GM12891 (cell line): Measurements from ENCODE around the gene RNASE7.

Experiments
- POLR2A ChIP-seq: IDR thresholded peaks from 2 replicates; pipeline ENCODE4 v1.6.1; 2011; ENCODE audit warnings: low read depth, low read length, control low read depth
- POLR2AphosphoS5 ChIP-seq: IDR thresholded peaks from 2 replicates; pipeline ENCODE4 v1.6.1; 2011; ENCODE audit warnings: low read depth, low read length, control low read depth
- POU2F2 ChIP-seq: IDR thresholded peaks from 2 replicates; pipeline ENCODE4 v1.6.1; 2011; ENCODE audit warnings: low read depth, mild to moderate bottlenecking, control low read depth, low read length, moderate library complexity
- SPI1 ChIP-seq: IDR thresholded peaks from 2 replicates; pipeline ENCODE4 v1.6.1; 2011; ENCODE audit warnings: low read depth, low read length, control low read depth
- TAF1 ChIP-seq: IDR thresholded peaks from 2 replicates; pipeline ENCODE4 v1.6.1; 2011; ENCODE audit warnings: low read depth, low read length, control low read depth

DNA sequence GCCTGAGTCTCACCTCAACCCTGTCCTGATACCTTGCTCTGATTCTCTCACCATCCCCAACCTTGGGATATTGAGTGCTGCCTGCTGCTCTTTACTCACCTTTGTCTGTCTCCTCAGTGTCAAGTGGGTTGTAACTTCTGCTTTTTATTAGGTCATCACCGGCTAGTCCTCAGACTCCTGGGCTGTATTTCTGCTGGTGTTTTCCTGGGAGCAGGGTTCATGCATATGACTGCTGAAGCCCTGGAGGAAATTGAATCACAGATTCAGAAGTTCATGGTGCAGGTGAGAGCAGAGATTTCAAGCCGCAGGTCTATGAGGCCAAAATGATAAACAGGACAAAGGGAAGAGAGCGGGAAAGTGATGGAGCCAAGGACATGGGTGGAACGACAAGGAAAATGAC is 42.6 kb upstream of the RNASE7 start:
- TF ChIP-seq POLR2AphosphoS5 (no peak), POLR2A (no peak), TAF1 (no peak), SPI1 (no peak), POU2F2 (no peak)
